Measurements from ENCODE around the gene GAL3ST2.

Gene GAL3ST2

GRCh38 chr2:241846406-241846805 lies 69.8 kb downstream of the GAL3ST2 start:
- no peak for DNase-seq (ENCODE audit: low read depth)

GRCh38 chr2:241848761-241849615 lies 72.4 kb downstream of the GAL3ST2 start:
- DNase-seq (ENCODE audit: low read depth), result no peak

- no peak for DNase-seq (ENCODE audit: low read depth)
Measured at GRCh38 chr2:241849616-241850543, 73.3 kb downstream of the GAL3ST2 start.

GRCh38 chr2:241850544-241851324 lies 74.1 kb downstream of the GAL3ST2 start:
- no peak for DNase-seq (ENCODE audit: low read depth)

- no peak for DNase-seq (ENCODE audit: low read depth)
Measured at GRCh38 chr2:241851325-241852115, 74.9 kb downstream of the GAL3ST2 start.

GRCh38 chr2:241852116-241852980 lies 75.7 kb downstream of the GAL3ST2 start:
- DNase-seq (ENCODE audit: low read depth), result no peak

- no peak for DNase-seq (ENCODE audit: low read depth)
Measured at GRCh38 chr2:241852981-241853631, 76.5 kb downstream of the GAL3ST2 start.

Data from activated T-helper 9 cell treated with anti-CD3 and anti-CD28 coated beads, Interleukin-2, amount 50 U/mL, for 16 hours (primary cell).